Vagina (tissue), 2 donors: ENCODE measurements around the gene NUBP2.

Experiments
- POLR2A ChIP-seq, 2 donors: fragments of 450-650 bp; IDR thresholded peaks; one replicate each; pipeline ENCODE4 v1.6.1; 2017; ENCODE audit warnings: antibody characterized with exemption in 2 of 2, mild to moderate bottlenecking in 2 of 2, moderate library complexity in 2 of 2
- TF ChIP-seq, protein P1 (sequence below), 3 experiments: fragments of 450-650 bp in 2 of 3; fragments of 200-600 bp in 1 of 3; sonication (generic) in 1 of 3; IDR thresholded peaks; one replicate each; pipeline ENCODE4 v1.5.1; 2017 to 2019; ENCODE audit warnings: antibody characterized with exemption in 3 of 3, mild to moderate bottlenecking in 2 of 3, moderate library complexity in 2 of 3

DNA sequence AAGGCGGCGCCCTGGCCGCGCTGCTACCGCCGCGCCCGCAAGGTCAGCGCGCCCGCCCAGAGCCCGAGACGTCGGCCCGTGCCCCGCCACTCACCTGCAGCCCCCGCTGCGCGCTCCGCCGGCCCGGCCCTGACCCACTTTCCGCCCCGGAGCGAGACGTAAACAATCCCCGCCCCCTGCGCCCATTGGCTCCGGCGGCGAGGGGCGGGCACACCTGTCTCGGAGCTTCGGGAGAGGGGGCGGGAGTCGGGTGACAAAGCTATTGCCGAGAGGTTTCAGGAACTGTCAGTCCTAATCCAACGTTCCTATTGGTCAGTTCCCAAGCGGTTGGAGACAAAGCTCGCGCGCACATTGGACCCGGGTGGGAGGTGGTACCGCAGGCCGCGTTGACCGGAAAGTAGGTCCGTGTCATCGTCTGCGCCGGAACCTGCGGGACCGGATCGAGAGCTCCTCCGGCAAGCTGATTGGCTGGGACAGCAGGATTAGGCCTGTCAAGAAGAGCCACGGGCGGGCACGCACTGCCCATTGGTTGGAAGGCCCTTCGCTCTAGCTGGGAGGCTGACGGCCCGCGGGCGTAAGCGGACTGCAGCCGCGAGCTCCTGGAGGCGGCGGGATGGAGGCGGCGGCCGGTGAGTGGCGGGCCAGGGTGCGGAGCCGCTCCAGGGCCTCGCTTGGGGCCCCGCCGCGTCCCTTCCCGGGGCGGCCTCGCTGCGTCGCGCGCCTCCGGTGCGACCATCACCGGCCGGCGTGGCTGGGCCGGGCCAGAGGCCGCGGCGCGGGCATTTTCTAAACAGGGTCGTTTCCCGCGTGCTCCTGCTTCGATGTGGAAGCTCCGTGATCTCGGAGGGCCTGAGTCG, at the start of gene NUBP2, which contains the start of gene SPSB3:
- TF ChIP-seq, protein P1, sequence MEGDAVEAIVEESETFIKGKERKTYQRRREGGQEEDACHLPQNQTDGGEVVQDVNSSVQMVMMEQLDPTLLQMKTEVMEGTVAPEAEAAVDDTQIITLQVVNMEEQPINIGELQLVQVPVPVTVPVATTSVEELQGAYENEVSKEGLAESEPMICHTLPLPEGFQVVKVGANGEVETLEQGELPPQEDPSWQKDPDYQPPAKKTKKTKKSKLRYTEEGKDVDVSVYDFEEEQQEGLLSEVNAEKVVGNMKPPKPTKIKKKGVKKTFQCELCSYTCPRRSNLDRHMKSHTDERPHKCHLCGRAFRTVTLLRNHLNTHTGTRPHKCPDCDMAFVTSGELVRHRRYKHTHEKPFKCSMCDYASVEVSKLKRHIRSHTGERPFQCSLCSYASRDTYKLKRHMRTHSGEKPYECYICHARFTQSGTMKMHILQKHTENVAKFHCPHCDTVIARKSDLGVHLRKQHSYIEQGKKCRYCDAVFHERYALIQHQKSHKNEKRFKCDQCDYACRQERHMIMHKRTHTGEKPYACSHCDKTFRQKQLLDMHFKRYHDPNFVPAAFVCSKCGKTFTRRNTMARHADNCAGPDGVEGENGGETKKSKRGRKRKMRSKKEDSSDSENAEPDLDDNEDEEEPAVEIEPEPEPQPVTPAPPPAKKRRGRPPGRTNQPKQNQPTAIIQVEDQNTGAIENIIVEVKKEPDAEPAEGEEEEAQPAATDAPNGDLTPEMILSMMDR (IDR thresholded peaks at IDR 0.05), result peak in 2 of 3 experiments; percentile 11 to 35
- peak in 1 of 2 donors; percentile 51 for TF ChIP-seq POLR2A (IDR thresholded peaks at IDR 0.05)
